GM12874 (cell line): Measurements from ENCODE around the gene CIAO3.
A peak's percentile ranks its signal among the peaks of the same experiment; 100 is the strongest.

Source experiments
- TF ChIP-seq, protein P1 (sequence below): IDR thresholded peaks from 2 replicates; pipeline ENCODE4 v1.5.1; 2011; ENCODE audit warnings: low read depth, mild to moderate bottlenecking, control low read depth, low read length, moderate library complexity; ENCODE audit not compliant: insufficient read depth

The CIAO3 gene

DNA sequence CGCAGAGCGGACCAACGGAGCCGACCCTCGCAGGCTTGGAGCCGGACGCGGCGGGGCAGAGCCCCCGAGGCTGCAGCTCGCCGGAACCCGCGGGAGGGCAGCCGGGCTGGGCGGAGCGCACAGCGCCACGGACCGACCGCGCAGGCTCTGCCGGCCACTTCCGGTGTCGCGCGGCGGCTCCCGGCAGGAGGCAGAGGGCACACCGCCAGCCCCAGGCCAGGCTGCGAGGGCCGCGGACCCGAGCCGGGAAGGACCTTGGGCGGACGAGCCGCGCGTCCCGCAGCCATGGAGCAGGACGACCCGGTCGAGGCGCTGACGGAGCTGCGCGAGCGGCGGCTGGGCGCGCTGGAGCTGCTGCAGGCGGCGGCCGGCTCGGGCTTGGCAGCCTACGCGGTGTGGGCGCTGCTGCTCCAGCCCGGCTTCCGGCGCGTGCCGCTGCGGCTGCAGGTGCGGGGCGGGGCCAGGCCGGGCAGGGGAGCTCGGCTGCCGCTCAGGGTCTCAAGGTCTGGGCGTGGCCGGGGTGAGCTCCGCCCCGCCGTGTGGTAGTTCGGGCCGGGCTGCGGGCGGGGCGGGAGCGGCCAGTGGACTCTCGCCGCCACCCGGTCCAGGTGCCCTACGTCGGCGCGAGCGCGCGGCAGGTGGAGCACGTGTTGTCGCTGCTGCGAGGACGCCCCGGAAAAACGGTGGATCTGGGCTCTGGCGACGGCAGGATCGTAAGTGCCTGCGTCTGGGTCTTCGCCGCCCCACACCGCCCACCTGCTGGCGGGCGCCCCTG is 19.6 kb downstream of the CIAO3 start, which contains the start of gene ANTKMT:
ANTKMT (plus strand) TSS at position 157 of the 775 bp plus-strand sequence; CDS start at position 286, 129 bp downstream.
- TF ChIP-seq, protein P1, sequence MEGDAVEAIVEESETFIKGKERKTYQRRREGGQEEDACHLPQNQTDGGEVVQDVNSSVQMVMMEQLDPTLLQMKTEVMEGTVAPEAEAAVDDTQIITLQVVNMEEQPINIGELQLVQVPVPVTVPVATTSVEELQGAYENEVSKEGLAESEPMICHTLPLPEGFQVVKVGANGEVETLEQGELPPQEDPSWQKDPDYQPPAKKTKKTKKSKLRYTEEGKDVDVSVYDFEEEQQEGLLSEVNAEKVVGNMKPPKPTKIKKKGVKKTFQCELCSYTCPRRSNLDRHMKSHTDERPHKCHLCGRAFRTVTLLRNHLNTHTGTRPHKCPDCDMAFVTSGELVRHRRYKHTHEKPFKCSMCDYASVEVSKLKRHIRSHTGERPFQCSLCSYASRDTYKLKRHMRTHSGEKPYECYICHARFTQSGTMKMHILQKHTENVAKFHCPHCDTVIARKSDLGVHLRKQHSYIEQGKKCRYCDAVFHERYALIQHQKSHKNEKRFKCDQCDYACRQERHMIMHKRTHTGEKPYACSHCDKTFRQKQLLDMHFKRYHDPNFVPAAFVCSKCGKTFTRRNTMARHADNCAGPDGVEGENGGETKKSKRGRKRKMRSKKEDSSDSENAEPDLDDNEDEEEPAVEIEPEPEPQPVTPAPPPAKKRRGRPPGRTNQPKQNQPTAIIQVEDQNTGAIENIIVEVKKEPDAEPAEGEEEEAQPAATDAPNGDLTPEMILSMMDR: no peak

DNA sequence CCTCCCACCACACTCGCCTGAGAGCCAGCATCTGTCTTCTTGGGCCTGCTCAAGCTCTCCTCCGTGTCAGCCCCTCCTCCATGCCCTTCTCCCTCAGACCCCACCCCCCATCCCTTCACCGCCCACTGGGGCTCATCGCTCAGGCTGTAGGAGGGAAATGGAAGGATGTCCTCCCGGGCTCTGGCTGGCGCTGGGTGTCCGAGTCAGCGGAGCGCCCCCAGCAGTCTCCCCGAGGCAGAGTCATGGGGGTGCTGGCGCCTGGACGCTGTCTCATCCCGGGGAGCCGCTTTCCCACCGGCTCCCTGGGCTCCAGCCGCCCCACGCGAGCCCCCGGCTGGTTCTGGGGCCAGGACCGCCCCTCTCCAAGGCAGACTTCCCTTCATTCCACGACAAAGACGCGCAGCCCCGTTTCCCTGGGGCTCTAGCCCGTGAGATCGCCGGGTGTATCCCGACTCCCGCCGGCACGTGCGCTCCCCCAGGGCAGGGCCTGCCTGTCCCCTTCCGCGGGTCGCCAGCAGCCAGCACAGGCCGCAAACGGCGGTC is 20.3 kb downstream of the CIAO3 start:
- TF ChIP-seq, protein P1: peak; percentile 47

DNA sequence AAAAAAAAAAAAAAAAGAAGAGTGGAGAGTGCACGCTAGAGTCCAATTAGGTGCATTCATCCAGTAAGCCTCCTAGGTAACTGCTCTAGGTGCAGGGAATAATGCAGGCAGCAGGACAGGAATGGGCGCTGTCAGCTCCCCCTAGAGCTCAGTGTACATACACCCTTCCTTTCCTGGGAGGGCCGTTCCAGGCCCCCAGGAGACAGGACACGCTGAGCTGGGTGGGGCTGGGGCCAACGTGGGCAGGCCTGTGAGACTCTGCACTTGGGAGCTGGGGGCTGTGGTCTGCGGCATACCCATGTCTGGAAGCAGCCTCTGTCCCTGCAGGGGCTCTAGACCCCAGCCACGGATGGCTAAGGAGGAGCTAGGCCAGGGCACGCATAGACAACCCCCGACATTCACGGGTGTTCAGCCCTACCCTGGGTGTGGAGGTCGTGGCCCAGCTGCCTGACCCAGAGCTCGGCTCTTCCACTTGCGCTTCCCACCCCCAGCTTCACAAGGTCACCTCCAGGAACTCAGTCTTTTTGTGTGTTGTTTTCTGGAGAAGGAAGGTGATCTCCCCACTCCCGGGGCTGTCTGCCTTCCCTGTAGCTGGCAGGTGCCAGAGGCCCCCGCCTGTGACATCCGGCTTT is 20.9 kb downstream of the CIAO3 start:
- TF ChIP-seq, protein P1: peak; percentile 22; the same call in 1 of the 2 replicates

DNA sequence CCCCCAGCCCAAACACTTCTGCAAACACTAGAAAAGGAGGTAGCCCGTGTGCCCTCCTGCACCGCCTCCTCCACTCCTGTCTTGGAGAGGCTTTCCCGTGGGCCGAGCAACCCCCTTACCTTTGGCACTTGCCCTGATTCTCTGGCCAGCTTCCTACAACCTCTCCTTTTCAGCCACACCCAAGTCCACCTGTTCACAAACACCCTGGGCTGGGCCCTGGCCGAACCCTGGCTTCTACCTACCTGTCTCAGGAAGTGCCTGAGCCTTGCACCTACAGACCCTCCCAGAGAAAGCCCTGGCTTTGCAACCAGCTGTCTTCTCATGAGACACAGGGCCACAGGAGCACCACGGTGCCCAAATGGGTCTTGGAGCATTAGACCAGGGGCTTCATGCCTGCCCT is 21.9 kb downstream of the CIAO3 start:
- TF ChIP-seq, protein P1: no peak

DNA sequence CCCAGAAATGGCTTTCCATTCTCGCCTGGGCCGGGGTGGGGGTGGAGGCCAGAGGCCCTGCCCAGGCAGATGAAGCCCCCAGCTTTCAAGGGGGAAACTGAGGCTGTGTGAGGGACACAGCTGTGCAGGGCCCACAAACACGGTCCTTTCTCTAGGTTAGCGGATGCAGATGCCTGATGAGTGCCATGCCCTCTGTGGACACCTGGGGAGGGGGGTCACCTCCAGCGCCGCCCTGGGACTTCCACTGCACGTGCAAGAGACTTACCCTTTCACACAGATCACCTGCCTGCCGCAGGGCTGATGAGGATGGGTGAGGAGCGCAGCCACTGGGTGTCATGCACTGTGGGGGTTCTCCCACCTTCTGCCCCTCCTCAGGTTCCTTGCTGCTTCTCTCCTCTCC is 22.4 kb downstream of the CIAO3 start:
- TF ChIP-seq, protein P1: no peak

DNA sequence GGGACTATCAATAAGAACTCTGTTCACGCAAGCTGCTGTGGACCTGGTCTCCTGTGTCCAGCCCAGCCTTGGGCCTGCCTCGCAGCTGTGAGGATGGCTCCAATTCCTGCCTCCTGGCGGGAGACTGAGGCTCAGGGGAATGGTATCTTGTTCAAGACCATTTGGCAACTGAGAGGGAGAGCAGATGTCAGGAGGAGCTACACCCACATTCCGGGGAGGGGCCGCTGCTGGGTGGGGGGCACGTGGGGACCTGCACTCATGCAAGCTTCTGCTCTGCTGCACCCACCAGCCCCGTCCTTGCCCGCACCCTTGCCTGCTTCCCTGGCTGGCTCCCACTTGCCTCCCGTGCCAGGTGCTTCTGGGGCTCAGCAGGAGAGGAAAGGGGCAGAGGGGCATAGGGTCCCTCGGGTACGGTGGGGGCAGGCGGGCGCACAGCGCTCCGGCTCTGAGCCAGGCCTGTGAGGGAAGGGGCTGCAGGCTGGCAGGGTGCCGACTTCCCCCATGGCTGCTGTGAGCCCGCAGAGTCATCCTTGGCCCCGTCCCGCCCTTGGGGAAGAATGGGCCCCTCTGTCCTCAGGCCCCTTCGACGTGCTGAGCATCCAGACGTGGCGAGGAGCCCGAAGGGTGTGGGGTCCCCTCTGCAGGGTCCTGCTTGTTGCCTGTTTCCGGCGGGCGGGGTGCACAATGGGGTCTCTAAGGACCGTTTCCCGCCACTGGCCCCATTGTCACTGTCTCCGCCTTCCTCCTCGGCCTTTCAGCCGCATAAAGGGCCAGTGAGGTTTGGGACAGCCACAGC is 23.1 kb downstream of the CIAO3 start:
- TF ChIP-seq, protein P1: no peak
